GM12801 (cell line): Measurements from ENCODE around the gene IL2RA.

Source experiments
- TF ChIP-seq, protein P1 (sequence below): IDR thresholded peaks from one replicate; pipeline ENCODE4 v1.5.1; 2011; ENCODE audit warnings: control low read depth; ENCODE audit not compliant: insufficient read length; ENCODE audit errors: extremely low read depth

The IL2RA gene

GRCh38 chr10:6059506-6059905 is 2.7 kb downstream of the IL2RA start:
- TF ChIP-seq, protein P1, sequence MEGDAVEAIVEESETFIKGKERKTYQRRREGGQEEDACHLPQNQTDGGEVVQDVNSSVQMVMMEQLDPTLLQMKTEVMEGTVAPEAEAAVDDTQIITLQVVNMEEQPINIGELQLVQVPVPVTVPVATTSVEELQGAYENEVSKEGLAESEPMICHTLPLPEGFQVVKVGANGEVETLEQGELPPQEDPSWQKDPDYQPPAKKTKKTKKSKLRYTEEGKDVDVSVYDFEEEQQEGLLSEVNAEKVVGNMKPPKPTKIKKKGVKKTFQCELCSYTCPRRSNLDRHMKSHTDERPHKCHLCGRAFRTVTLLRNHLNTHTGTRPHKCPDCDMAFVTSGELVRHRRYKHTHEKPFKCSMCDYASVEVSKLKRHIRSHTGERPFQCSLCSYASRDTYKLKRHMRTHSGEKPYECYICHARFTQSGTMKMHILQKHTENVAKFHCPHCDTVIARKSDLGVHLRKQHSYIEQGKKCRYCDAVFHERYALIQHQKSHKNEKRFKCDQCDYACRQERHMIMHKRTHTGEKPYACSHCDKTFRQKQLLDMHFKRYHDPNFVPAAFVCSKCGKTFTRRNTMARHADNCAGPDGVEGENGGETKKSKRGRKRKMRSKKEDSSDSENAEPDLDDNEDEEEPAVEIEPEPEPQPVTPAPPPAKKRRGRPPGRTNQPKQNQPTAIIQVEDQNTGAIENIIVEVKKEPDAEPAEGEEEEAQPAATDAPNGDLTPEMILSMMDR: no peak

DNA sequence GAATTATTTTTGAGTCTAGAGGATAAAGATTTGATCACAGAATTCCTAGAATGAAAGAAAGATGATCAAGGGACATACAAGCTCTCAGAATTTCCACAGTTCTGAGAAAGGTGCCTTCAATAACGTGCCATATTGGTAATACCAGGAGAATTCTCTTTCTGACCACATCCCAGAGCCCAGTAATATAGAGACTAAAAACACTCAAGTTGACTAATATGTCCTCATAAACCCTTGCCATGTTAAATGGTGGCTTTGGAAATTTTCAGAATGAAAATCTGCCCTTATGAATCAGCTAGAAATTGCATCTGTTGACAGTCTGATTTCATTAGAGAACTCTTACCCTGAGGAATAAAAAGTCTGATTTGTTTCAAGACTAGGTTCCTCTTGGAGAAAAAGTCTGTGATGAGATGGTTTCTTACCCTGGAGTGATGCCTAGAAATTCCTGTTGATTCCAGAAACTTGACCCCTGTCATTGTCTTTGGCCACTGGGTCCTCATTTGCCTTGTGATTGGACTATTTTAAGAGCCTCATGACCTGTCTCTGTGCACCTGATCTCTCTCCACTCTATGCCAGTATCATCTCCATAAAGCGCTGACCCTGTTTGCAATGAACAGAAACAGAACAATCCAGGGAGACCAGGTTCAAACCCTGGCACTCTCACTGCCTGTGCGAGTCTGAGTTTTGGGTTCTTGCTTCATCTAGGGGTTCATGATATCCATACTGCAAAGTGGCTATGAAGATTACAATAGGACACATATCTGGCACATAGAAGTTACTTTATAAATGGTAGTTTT is 3.3 kb downstream of the IL2RA start:
- TF ChIP-seq, protein P1: no peak

GRCh38 chr10:6056411-6057135 is 5.6 kb downstream of the IL2RA start:
- TF ChIP-seq, protein P1: no peak

DNA sequence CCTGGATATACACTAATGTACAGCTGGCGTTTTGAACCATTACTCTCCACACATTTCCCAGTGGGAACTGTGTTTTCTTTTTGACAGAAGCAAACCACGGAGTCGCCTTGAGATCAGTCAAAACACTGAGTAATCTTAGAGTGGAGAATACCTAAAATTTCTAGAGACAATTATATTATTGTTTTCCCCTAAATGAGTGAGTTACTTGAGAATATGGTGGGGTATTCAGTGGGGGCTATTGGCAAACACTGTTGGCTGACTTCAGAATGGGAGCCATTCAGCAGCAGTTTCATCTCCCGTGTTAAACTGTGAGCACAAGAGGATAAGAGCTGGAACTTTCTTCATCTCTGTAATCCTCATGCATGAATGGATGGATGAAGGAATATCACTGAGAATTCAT is 6.2 kb downstream of the IL2RA start:
- TF ChIP-seq, protein P1: no peak

DNA sequence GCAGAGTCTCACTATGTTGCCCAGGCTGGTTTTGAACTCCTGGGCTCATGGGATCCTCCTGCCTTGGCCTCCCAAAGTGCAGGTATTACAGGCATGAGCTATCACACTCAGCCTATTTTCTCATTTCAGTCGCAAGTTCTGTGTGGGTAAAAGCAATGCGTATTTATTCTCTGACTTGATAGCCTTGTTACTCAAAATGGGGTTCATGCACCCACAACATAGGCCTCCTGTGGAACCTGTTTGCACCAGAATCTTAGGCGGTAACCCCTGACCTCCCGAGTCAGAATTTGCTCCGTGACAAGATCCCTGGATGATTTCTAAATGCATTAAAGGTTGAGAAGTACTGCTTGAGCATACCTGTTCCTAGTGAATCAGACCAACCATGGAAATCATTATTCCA is 7.3 kb downstream of the IL2RA start:
- TF ChIP-seq, protein P1: no peak

- TF ChIP-seq, protein P1: no peak
Observed at GRCh38 chr10:6053816-6054631, 8.1 kb downstream of the IL2RA start.

DNA sequence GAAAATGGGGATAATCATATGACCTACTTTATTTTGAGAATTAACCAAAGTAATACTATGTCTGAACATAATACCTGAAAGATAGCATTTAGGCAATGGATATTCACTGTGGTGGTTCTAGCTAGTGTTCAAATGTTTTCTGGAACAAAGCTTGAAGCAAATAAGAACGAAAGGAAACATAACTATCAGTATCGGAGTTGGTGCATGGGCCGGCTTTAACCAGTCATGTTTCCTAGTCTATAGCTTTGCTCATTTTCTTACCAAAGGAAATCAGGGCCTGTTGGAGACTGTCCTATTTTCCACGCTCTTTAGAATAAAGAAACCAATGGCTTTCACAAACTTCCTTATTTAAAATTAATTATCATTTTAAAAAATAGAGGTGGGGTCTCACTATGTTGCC is 8.9 kb downstream of the IL2RA start:
- TF ChIP-seq, protein P1: no peak
